H1 (cell line): ENCODE data around the gene RFX3. TPM values are rescaled to one million over a fixed set of nuclear protein-coding genes. Genes with fewer than 3 reads are reported as not detected.

Experiments used
- CTCF ChIA-PET: fragments of 300-600 bp; sonication (Branson Sonifier 250); formaldehyde crosslinking; loops from one replicate; lab custom pipeline; 2021; ENCODE audit not compliant: partially characterized antibody; lab: Charles Lee
- POLR2A ChIA-PET: fragments of 300-600 bp; sonication (Branson Sonifier 250); formaldehyde crosslinking; loops from one replicate; lab custom pipeline; 2021; ENCODE audit warnings: inconsistent platforms; ENCODE audit not compliant: partially characterized antibody; lab: Charles Lee
- DNase-seq, 2 experiments: peaks; one replicate each; pipeline versions ENCODE4 v3.0.0 to v3.0.0-alpha.2; 2010 to 2022; ENCODE audit warnings: low spot score in 2 of 2, low read depth in 1 of 2, mixed read lengths in 1 of 2
- FAIRE-seq: peaks from 2 replicates; lab custom pipeline; 2011; peaks lifted over from hg19 to GRCh38; lab: Jason Lieb, UNC
- H2AFZ ChIP-seq: 2 replicates; pipeline ENCODE4 v1.8.1; 2012; ENCODE audit warnings: low read length, inconsistent platforms
- H2AK5ac ChIP-seq: 2 replicates; pipeline ENCODE4 v1.6.1; 2013; ENCODE audit warnings: low read depth, low read length
- H2BK120ac ChIP-seq: replicated peaks from 2 replicates; pipeline ENCODE3; 2013; ENCODE audit warnings: low read depth, low read length, inconsistent platforms
- H2BK12ac ChIP-seq: 2 replicates; pipeline ENCODE4 v1.6.1; 2013; ENCODE audit warnings: low read depth, low read length
- H2BK15ac ChIP-seq: 2 replicates; pipeline ENCODE4 v1.6.1; 2013; ENCODE audit warnings: low read length
- H2BK20ac ChIP-seq: 2 replicates; pipeline ENCODE4 v1.6.1; 2013; ENCODE audit warnings: low read length
- H2BK5ac ChIP-seq: 2 replicates; pipeline ENCODE4 v1.6.1; 2013; ENCODE audit warnings: low read depth, low read length
- H3K14ac ChIP-seq: 2 replicates; pipeline ENCODE4 v1.6.1; 2013; ENCODE audit warnings: inconsistent platforms; ENCODE audit not compliant: insufficient read length
- H3K18ac ChIP-seq: 2 replicates; pipeline ENCODE4 v1.6.1; 2013; ENCODE audit warnings: low read length; ENCODE audit errors: extremely low read depth
- H3K23ac ChIP-seq: 2 replicates; pipeline ENCODE4 v1.6.1; 2013; ENCODE audit warnings: inconsistent platforms; ENCODE audit not compliant: insufficient read length
- H3K23me2 ChIP-seq: 2 replicates; pipeline ENCODE4 v1.6.1; 2013; ENCODE audit warnings: low read depth, low read length
- H3K27ac ChIP-seq: 2 replicates; pipeline ENCODE4 v1.6.1; 2011; ENCODE audit warnings: low read depth, low read length, inconsistent platforms
- H3K27me3 ChIP-seq, 4 experiments: replicated peaks in 1 of 4; 1 replicate in 1 of 4; 2 replicates in 3 of 4; pipeline versions ENCODE4 v1.6.1 to v1.8.1; 2011 to 2013; ENCODE audit warnings: low read length in 3 of 4, mild to moderate bottlenecking in 3 of 4, inconsistent platforms in 2 of 4, mixed read lengths in 2 of 4, moderate library complexity in 1 of 4; ENCODE audit not compliant: control insufficient read depth in 3 of 4, insufficient read depth in 3 of 4; ENCODE audit errors: extremely low read depth in 1 of 4
- H3K36me3 ChIP-seq, 4 experiments: 2 replicates each; pipeline versions ENCODE4 v1.6.1 to v1.8.1; 2011 to 2013; ENCODE audit warnings: mild to moderate bottlenecking in 4 of 4, low read length in 3 of 4, moderate library complexity in 2 of 4, control low read depth in 1 of 4, inconsistent platforms in 1 of 4; ENCODE audit not compliant: insufficient read depth in 4 of 4, control insufficient read depth in 2 of 4
- H3K4ac ChIP-seq: replicated peaks from 2 replicates; pipeline ENCODE3; 2013; ENCODE audit warnings: low read length, low read depth, mixed read lengths, inconsistent platforms; ENCODE audit not compliant: insufficient read length
- H3K4me1 ChIP-seq, 4 experiments: replicated peaks in 1 of 4; 1 replicate in 1 of 4; 2 replicates in 3 of 4; pipeline versions ENCODE4 v1.6.1 to v1.8.1; 2011 to 2013; ENCODE audit warnings: low read length in 3 of 4, inconsistent platforms in 2 of 4, mixed read lengths in 1 of 4; ENCODE audit not compliant: insufficient read depth in 4 of 4, control insufficient read depth in 3 of 4
- H3K4me2 ChIP-seq, 2 experiments: 2 replicates each; pipeline versions ENCODE4 v1.6.1 to v1.8.1; 2011 to 2013; ENCODE audit warnings: low read depth in 2 of 2, low read length in 2 of 2, control low read depth in 1 of 2, inconsistent platforms in 1 of 2, mild to moderate bottlenecking in 1 of 2; ENCODE audit not compliant: insufficient read depth in 1 of 2
- H3K4me3 ChIP-seq, 4 experiments: fragments of 200-600, 300-600 bp in 1 of 4; sonication (generic), shearing (Covaris generic), sonication (Bioruptor Twin) in 1 of 4; 2 replicates each; pipeline versions ENCODE4 v1.5.1 to v1.8.1; 2011 to 2016; ENCODE audit warnings: low read length in 4 of 4, low read depth in 3 of 4, control low read depth in 2 of 4, inconsistent platforms in 2 of 4, mild to moderate bottlenecking in 2 of 4, mixed read lengths in 1 of 4, moderate library complexity in 1 of 4; ENCODE audit not compliant: insufficient read depth in 2 of 4; ENCODE audit errors: extremely low read depth in 1 of 4
- H3K56ac ChIP-seq: replicated peaks from 2 replicates; pipeline ENCODE3; 2013; ENCODE audit warnings: low read depth, mild to moderate bottlenecking, mixed read lengths, low read length, inconsistent platforms; ENCODE audit not compliant: insufficient read length
- H3K79me1 ChIP-seq: 2 replicates; pipeline ENCODE4 v1.6.1; 2013; ENCODE audit warnings: low read depth, low read length, control low read depth
- H3K79me2 ChIP-seq, 2 experiments: 2 replicates each; pipeline versions ENCODE4 v1.6.1 to v1.8.1; 2012 to 2013; ENCODE audit warnings: low read length in 2 of 2, mild to moderate bottlenecking in 2 of 2, inconsistent platforms in 1 of 2; ENCODE audit not compliant: insufficient read depth in 2 of 2, control insufficient read depth in 1 of 2
- H3K9ac ChIP-seq, 4 experiments: replicated peaks in 1 of 4; 1 replicate in 1 of 4; 2 replicates in 3 of 4; pipeline versions ENCODE4 v1.6.1 to v1.8.1; 2011 to 2013; ENCODE audit warnings: low read depth in 3 of 4, low read length in 3 of 4, control low read depth in 2 of 4, mild to moderate bottlenecking in 2 of 4, moderate library complexity in 2 of 4, inconsistent platforms in 1 of 4; ENCODE audit errors: extremely low read depth in 1 of 4
- H3K9me3 ChIP-seq, 2 experiments: 2 replicates each; pipeline versions ENCODE4 v1.6.1 to v1.8.1; 2012 to 2013; ENCODE audit warnings: mild to moderate bottlenecking in 2 of 2, moderate library complexity in 2 of 2, control low read depth in 1 of 2, inconsistent platforms in 1 of 2, low read depth in 1 of 2, low read length in 1 of 2, mixed read lengths in 1 of 2; ENCODE audit not compliant: insufficient read depth in 2 of 2
- H4K20me1 ChIP-seq, 2 experiments: replicated peaks in 1 of 2; 2 replicates each; pipeline versions ENCODE3 to v1.8.1; 2011 to 2013; ENCODE audit warnings: inconsistent platforms in 2 of 2, low read length in 2 of 2, mild to moderate bottlenecking in 1 of 2; ENCODE audit not compliant: insufficient read depth in 2 of 2, control insufficient read depth in 1 of 2
- H4K5ac ChIP-seq: 2 replicates; pipeline ENCODE4 v1.6.1; 2013; ENCODE audit warnings: low read length, low read depth, mixed read lengths, inconsistent platforms; ENCODE audit not compliant: insufficient read length
- H4K8ac ChIP-seq: 2 replicates; pipeline ENCODE4 v1.8.0; 2013; ENCODE audit warnings: mild to moderate bottlenecking, moderate library complexity, low read length, inconsistent platforms; ENCODE audit not compliant: insufficient read depth; ENCODE audit errors: extremely low read depth
- H4K91ac ChIP-seq: replicated peaks from 2 replicates; pipeline ENCODE3; 2013; ENCODE audit warnings: low read length, mixed read lengths, inconsistent platforms; ENCODE audit not compliant: insufficient read length
- BACH1 ChIP-seq: IDR thresholded peaks from 2 replicates; pipeline ENCODE4 v1.6.1; 2012; ENCODE audit warnings: low read length, improper control_type of control experiment
- CTBP2 ChIP-seq: IDR thresholded peaks from 2 replicates; pipeline ENCODE4 v1.7.0; 2011; ENCODE audit warnings: borderline replicate concordance, mild to moderate bottlenecking, moderate library complexity, mixed read lengths, low read length; ENCODE audit not compliant: insufficient read depth, insufficient read length
- GTF2F1 ChIP-seq: IDR thresholded peaks from 2 replicates; pipeline ENCODE4 v1.6.1; 2012; ENCODE audit warnings: low read depth, low read length, improper control_type of control experiment, borderline replicate concordance
- POLR2AphosphoS5 ChIP-seq: IDR thresholded peaks from 2 replicates; pipeline ENCODE4 v1.6.1; 2011; ENCODE audit warnings: low read depth, low read length
- RAD21 ChIP-seq, 2 experiments: IDR thresholded peaks in 1 of 2; conservative IDR thresholded peaks in 1 of 2; 2 replicates each; pipeline ENCODE4 v1.6.1; 2011; ENCODE audit warnings: low read depth in 2 of 2, low read length in 2 of 2, improper control_type of control experiment in 1 of 2, inconsistent platforms in 1 of 2, mild to moderate bottlenecking in 1 of 2, moderate library complexity in 1 of 2
- YY1 ChIP-seq: IDR thresholded peaks from 2 replicates; pipeline ENCODE4 v1.6.1; 2011; ENCODE audit warnings: low read depth, mild to moderate bottlenecking, low read length
- WGBS, 2 experiments: shearing (Covaris generic) in 1 of 2; methylation state at CpG; one replicate each; pipeline versions ENCODE4 v1.1.6 to v1.1.7; 2013 to 2015; ENCODE audit warnings: low lambda C conversion rate in 2 of 2, mixed read lengths in 2 of 2, inconsistent platforms in 1 of 2, low coverage in 1 of 2, missing lambda C conversion rate in 1 of 2; ENCODE audit not compliant: insufficient replicate concordance in 2 of 2, insufficient coverage in 1 of 2, insufficient read length in 1 of 2; ENCODE audit errors: extremely low coverage in 1 of 2, missing lambda C conversion rate in 1 of 2; 5-methylcytosine and 5-hydroxymethylcytosine counted together
- polyA plus RNA-seq, 7 experiments: library from polyadenylated mRNA; depleted of rRNA in 3 of 7; stranded (reverse) in 5 of 7; unstranded in 2 of 7; fragments of >200 nt in 5 of 7; fragments of 200-250 nt in 2 of 7; gene quantifications; 1 replicate in 5 of 7; 2 replicates in 1 of 7; 4 replicates in 1 of 7; pipeline versions ENCODE4 v1.2.1 to v1.2.3, GENCODE V29; 2011 to 2013; ENCODE audit warnings: missing spikeins in 2 of 7, mixed read lengths in 2 of 7
- total RNA-seq: library from RNA; stranded (reverse); fragmentation: NEBNext Ultra II Directional; extraction: Animal tissue kit (Norgen Biotek cat#: 25700); gene quantifications from 2 replicates; pipeline ENCODE4 v1.2.1, GENCODE V29; 2021

Gene RFX3
- total and polyA plus RNA-seq, 2 of the 8 experiments (the other 6 are each of a cell fraction or from before 2014, with no cell fraction given), result 4.9 to 22.6 TPM

DNA sequence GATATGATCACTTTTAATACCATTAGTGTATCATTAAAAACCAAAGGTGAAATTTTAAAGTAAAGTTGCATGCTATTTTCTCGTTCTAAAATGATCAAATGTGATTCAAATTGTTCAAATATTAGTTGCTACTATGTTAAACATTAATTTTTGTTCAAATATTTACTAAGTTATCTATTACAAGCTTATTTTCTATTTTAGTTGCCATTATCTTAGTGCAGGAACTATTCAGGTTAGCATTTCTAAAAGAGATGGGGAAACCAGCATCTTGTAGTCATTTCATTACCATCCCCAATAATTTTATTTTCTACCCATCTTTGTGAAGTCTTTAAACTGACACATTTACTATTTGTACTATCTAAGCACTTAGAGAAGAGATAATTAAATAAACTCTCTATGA is 166.0 kb downstream of the RFX3 start:
- Histone ChIP-seq H2BK12ac (no peak overlapping the region), H2AFZ (no peak overlapping the region), H3K9ac (no peak overlapping the region), H4K91ac (no peak overlapping the region), H3K4ac (no peak overlapping the region), H3K4me2 (no peak overlapping the region), H3K23me2 (no peaks in the 10 kb centered on the region; the same call in 1 of the 2 replicates), H4K5ac (no peak overlapping the region), H3K79me1 (no peaks in the 10 kb centered on the region), H3K9me3 (no peaks in the 10 kb centered on the region; a peak in 1 of 4 replicates), H4K8ac (no peak overlapping the region), H3K4me3 (no peak overlapping the region), H3K36me3 (no peaks in the 10 kb centered on the region), H3K56ac (no peak overlapping the region), H3K4me1 (peaks cover 0 to 6% (median 1%) of the 10 kb centered on the region in 4 experiments; a peak in 1 of 7 replicates), H3K79me2 (no peaks in the 10 kb centered on the region; a peak in 1 of 4 replicates), H3K14ac (no peak overlapping the region), H3K23ac (no peak overlapping the region), H4K20me1 (no peaks in the 10 kb centered on the region), H3K18ac (no peak overlapping the region), H2AK5ac (no peak overlapping the region), H3K27ac (no peak overlapping the region), H2BK120ac (no peak overlapping the region), H2BK20ac (no peak overlapping the region), H2BK5ac (no peak overlapping the region), H2BK15ac (no peak overlapping the region), H3K27me3 (no peaks in the 10 kb centered on the region)
- POLR2A ChIA-PET, result no interaction called here
- CTCF ChIA-PET, result no interaction called here
- WGBS, 2 experiments, result 81% methylated on average over 1 of the region's 1 CpG; no CpG with 5 or more reads in 1 of the 2 experiments
- TF ChIP-seq GTF2F1 (no peak), YY1 (no peak), CTBP2 (no peak), RAD21 (IDR thresholded peaks at IDR 0.05 in 1 of 2, conservative IDR thresholded peaks at IDR 0.05 in 1 of 2; ENCODE audit: low read depth in 2 of 2, low read length in 2 of 2) (no peak), BACH1 (no peak), POLR2AphosphoS5 (no peak)
- FAIRE-seq, result no peak
- no peak for DNase-seq
